GM19463 (cell line): ENCODE results near the gene SREBF1.

ENCODE experiments used
- ATAC-seq: cut with Tn5 transposase; IDR thresholded peaks from one replicate; pipeline ENCODE4 v1.9.1; 2021; ENCODE audit warnings: mild to moderate bottlenecking, moderate library complexity; ENCODE audit not compliant: unreplicated experiment

The SREBF1 gene

GRCh38 chr17:17826342-17826713, 10.5 kb downstream of the SREBF1 start:
- ATAC-seq = no peak

DNA sequence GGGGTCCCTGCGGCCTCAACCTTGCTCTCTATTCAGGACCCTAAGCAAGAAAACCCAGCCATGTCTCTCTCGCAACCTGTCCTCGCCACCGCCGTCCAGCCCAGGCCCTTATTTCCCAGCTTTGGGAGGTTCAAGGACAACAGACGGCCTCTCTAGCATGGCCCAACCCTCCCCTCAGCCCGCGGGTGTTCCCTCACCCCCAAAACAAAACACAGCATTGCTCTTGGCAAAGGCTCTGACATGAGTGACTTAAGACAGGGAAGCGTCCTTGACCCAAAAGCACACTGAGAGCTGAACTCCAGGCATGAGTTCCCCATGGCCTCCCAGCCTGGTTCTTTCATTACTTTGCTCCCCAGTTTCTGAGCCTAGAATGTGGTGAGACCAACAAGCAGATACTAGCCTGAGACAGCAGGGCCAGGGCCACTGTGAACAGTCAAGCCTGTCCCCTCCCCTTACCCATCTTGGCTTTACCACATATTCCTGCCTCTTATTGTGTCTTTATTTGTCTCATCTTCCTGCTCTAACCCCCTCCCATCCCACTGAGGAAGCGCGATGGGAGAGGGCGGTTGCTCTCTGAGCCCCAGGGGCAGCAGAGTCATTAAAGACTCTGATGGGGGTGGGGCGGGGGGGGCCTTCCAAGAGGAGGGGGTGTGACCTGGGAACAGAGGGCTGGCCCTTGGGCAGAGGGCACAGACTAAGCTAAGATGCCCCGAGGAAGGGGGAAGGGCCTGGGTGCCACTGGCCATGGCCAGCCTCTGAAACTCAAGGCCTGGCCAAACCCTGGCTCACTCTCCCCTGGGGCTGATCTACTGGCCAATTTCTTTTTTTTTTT, 11.8 kb downstream of the SREBF1 start:
- ATAC-seq = no peak

DNA sequence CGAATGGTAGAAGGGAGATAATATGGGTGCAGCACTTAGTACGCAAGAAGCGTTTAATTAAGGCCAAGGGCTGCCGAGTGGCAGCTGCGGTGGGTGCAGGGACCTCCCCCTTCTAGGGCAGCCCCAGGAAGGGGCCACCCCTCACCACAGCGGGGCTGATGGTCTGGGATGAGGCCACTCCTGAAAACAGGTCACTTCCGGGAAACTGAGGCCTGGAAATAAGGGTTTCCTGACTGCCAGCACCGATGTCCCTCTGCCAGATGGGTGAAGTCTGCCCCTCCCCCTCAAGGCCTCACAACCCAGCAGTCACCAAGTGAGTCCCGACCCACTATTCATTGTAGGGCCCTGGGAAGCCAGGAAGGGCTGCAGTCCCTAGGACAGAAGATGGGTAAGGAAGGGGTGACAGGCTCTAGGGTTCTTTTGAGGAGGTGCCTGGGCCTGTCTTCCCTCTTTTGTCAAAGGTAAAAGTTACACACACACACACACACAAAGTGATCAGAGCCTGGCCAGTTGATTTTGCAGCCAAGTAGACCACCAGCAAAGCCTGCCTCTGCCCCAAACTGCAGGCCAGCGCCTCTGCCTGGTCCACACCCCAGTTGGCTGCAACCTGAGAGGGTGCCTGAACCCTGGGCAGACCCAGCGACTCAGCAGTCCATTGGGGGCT, 12.5 kb downstream of the SREBF1 start:
- peak; percentile 0 for ATAC-seq

GRCh38 chr17:17823433-17824118, 13.2 kb downstream of the SREBF1 start:
- peak; percentile 83 for ATAC-seq

GRCh38 chr17:17822616-17823015, 14.2 kb downstream of the SREBF1 start:
- ATAC-seq = no peak

DNA sequence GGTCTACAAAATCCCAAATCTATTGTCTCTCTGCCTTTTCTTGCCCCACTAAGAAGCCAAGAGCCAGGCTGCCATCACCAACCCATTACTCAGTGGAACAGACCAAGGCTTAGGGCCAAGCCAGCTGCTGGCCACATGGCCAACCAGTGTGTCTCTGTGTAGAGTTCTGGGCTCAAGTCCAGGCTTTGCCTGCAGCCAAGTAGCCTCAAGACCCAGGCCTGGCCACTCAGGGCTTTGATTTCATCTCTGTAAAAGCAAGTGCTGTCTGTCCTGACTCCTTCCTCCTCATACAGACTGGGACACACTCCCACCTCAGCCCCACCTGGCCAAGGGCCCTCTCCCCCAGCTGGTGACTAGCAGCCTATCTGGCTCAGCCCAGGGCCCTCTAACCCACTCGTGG, 14.6 kb downstream of the SREBF1 start:
- no peak for ATAC-seq

- no peak for ATAC-seq
These were observed 16.2 kb downstream of the SREBF1 start for GRCh38 chr17:17820463-17821158.

GRCh38 chr17:17820046-17820445, 16.7 kb downstream of the SREBF1 start:
- no peak for ATAC-seq

DNA sequence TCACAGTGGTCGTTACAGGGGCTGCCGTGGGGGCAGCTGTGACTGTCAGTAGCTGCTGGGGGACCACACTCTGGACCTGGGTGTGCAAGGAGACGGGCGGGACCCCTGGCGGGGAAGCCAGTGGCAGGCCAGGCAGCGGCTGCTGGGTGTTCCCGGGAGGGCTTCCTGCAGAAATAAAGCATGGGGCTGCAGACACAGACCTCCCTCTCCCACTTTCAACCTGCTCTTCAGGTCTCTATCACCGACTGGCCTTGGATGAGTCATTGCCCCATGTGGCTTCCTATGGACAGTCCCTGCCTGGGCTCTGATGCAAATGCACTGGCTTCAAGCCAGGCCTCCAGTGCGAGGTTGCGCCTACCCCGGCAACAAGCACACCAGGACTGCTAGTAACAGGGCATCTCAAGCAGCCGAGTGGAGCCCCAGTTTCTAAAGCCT, 17.2 kb downstream of the SREBF1 start:
- ATAC-seq = peak; percentile 48

DNA sequence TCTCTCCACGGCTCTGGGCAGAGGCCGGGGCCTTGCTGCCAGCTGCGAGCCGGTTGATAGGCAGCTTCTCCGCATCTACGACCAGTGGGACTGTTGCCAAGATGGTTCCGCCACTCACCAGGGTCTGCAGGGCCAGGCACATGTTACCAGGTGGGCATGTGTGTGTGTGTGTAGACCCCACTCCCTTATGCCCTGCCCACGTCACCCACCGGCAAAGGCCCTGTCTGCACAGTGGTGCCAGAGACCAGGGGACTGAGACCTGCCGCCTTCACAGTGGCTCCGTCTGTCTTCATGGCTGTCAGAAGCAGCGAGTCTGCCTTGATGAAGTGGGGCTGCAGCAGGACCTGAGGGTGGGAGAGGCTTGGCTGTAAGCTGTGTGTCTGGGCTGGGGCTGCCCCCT, 17.7 kb downstream of the SREBF1 start:
- no peak for ATAC-seq

DNA sequence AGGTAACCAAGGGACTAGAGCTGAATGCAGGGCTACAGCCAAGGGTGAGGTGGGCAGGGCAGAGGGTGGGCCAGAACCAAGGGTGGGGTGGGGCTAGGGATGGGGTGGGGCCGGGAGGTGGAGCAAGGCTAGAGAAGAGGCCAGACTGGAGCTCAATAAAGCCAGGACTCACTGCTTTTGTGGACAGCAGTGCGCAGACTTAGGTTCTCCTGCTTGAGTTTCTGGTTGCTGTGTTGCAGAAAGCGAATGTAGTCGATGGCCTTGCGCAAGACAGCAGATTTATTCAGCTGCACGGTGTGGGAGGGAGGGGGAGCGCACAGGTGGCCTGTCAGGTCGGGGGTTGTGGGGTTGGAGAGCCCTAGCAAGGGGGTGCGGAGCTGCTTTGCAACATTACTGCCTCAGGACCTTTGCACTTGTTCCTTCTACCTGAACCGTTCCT, 18.7 kb downstream of the SREBF1 start:
- no peak for ATAC-seq

DNA sequence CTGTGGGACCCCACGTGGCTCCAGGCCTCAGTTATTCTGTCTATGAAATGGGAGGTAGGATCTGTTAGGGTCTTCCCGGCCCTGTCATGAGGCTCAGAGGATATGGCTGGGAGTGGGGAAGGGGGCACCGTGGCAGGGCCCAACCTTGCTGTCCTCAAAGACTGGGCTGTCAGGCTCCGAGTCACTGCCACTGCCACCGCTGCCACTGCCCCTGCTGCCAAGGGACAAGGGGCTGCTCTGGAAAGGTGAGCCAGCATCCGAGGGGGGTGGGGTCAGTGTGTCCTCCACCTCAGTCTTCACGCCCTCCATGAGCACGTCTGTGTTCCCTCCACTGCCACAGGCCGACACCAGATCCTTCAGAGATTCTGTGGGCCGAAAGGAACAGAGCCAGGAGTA, 19.2 kb downstream of the SREBF1 start:
- ATAC-seq = no peak

DNA sequence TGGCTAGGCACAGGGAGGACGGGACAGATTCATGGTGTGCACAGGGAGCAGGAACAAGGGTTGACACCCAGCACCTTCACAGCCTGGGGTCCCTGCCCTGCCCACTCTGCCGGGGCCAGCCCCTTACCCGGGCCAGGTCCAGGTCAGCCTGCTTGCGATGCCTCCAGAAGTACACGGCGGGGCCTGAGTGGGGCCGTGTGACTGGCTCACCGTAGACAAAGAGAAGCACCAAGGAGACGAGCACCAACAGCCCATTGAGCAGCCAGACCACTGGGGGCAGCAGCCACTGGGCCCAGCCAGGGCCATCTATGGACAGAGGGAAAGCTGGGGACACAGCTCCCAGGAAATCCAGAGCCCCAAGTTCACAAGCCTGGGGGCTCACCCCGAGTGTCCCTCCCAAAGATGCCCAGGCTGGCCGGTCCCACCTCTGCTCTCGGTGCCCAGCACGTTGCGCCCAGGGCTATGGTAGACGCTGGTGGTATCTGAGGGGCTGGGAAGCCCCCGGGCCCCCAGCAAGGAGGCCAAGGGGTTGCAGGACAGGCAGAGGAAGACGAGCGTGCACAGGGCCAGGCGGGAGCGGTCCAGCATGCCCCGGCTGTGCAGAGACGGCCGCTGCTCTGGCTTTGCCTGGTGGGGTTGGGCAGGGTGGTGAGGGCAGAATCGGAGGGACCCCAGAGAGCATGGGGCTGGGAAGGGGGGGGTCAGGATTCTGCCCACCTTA, 19.8 kb downstream of the SREBF1 start:
- no peak for ATAC-seq

DNA sequence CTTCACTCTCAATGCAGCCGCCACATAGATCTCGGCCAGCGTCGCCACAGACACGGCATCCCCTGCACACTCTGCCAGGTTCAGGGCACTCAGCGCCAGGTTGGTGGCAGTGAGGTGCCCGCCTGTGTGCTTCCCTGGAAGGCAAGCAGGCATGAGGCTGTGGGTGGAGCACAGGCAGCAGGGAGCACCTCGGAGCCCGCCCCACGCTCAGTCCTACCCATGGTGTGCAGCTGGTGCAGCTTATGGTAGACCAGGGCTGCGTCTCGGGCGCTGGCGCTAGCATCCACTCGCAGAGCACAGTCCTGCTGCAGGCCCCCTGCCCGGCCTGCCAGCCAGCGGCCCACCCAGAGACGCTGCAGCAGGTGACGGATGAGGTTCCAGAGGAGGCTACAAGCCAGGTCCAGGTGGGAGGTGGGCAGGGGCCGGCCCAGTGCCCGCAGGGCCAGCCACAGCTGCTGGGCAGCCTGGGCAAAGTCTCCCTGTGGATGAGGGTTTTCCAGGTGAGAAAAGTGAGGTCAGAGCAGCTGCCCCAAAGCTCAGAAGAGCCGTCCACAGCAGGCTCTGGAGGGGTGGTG, 20.5 kb downstream of the SREBF1 start:
- ATAC-seq = no peak

GRCh38 chr17:17815436-17816200, 21.2 kb downstream of the SREBF1 start:
- ATAC-seq = no peak

- ATAC-seq = no peak
These were observed 21.8 kb downstream of the SREBF1 start for GRCh38 chr17:17815062-17815406.

DNA sequence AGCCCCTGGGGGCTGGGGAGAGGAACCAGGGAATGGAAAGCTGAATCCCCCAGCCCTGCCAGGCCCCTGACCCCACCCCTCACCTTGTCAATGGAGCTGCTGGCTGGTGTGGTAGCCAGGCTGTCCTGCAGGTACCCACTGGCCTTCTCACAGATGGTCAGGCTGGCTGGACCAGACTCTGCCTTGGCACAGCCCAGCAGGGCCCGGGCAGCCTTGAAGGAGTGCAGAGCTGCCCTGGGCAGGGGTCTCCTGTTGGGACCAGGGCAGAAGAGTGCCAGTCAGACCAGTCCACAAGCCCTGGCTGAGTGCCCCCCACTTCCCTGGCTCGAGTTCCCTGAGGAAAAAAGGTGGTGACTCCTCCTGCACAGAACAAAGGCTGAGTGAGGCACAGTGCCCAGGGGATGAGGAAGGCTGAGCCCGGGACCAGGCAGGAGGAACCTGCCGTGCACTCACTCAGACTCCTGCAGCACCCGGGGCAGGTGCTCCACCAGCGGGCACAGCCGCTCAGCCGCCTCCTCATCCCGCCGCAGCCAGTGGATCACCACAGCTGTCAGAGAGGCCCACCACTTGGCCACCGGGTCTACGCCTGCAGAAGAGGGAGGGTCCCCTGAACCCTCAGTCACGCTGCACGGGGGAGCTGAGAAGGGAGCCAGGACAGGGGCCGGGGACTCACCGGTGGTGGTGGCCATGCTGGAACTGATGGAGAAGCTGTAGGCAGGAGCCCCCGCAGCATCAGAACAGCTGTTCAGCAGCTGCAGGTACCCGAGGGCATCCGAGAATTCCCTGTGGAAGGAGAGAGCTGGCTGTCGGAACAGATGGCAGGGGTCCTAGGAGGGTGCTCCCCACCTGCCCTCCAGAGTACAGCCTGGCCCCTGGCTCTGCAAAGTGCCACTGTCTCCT, 22.4 kb downstream of the SREBF1 start:
- ATAC-seq = no peak

- no peak for ATAC-seq
These were observed 23.1 kb downstream of the SREBF1 start for GRCh38 chr17:17813725-17814095.
